Parathyroid adenoma (tissue), 2 donors: ENCODE results near the gene OR2B2.
"Not testable (repeated sequence)": the region's sequence is repeated elsewhere in the genome, so short reads cannot be mapped to it uniquely, and the experiment has no call there.

Source experiments
- H2AFZ ChIP-seq: fragments of 300-600 bp; sonication (generic); one replicate; pipeline ENCODE4 v1.7.0; 2017; ENCODE audit warnings: antibody characterized with exemption, mild to moderate bottlenecking
- H3K27ac ChIP-seq: fragments of 300-600 bp; sonication (generic); one replicate; pipeline ENCODE4 v1.7.0; 2017
- H3K27me3 ChIP-seq: fragments of 300-600 bp; sonication (generic); one replicate; pipeline ENCODE4 v1.7.0; 2017; ENCODE audit warnings: low read length; ENCODE audit not compliant: control insufficient read depth, insufficient read depth
- H3K36me3 ChIP-seq: fragments of 300-600 bp; sonication (generic); one replicate; pipeline ENCODE4 v1.7.0; 2017; ENCODE audit warnings: low read length; ENCODE audit not compliant: control insufficient read depth, insufficient read depth
- H3K4me1 ChIP-seq: fragments of 300-600 bp; sonication (generic); one replicate; pipeline ENCODE4 v1.7.0; 2017; ENCODE audit warnings: control low read depth
- H3K4me2 ChIP-seq: fragments of 300-600 bp; sonication (generic); one replicate; pipeline ENCODE4 v1.7.0; 2017; ENCODE audit warnings: low read length
- H3K4me3 ChIP-seq: fragments of 300-600 bp; sonication (generic); one replicate; pipeline ENCODE4 v1.7.0; 2017; ENCODE audit warnings: low read depth, low read length
- H3K79me2 ChIP-seq: fragments of 300-600 bp; sonication (generic); one replicate; pipeline ENCODE4 v1.7.0; 2017; ENCODE audit warnings: control low read depth
- H3K9ac ChIP-seq: fragments of 300-600 bp; sonication (generic); one replicate; pipeline ENCODE4 v1.7.0; 2017; ENCODE audit warnings: mild to moderate bottlenecking
- H3K9me3 ChIP-seq: fragments of 300-600 bp; sonication (generic); one replicate; pipeline ENCODE4 v1.7.0; 2017; ENCODE audit warnings: low read length; ENCODE audit not compliant: control insufficient read depth
- CTCF ChIP-seq: fragments of 300-600 bp; sonication (generic); IDR thresholded peaks from one replicate; pipeline ENCODE4 v1.7.0; 2017; ENCODE audit warnings: antibody characterized with exemption, mild to moderate bottlenecking
- donor health status: primary hyperparathyroidism.

The OR2B2 gene

GRCh38 chr6:27911956-27912446 is at the start of gene OR2B2:
TSS of gene OR2B2 (minus strand) at chr6:27912396. CDS start at chr6:27912319, 77 bp downstream.
- H3K27me3 ChIP-seq, result no peaks in the 10 kb centered on the region
- H3K9ac ChIP-seq, result no peak within 1 kb of the TSS
- TF ChIP-seq CTCF, result no peak
- no peaks in the 10 kb centered on the region for H3K4me1 ChIP-seq
- H3K79me2 ChIP-seq, result no peaks in the 10 kb centered on the region
- no peak within 1 kb of the TSS for H2AFZ ChIP-seq
- no peak within 1 kb of the TSS for H3K4me2 ChIP-seq
- H3K27ac ChIP-seq, result no peak within 1 kb of the TSS
- H3K4me3 ChIP-seq, result no peak within 1 kb of the TSS
- H3K9me3 ChIP-seq, result no peaks in the 10 kb centered on the region
- no peaks in the 10 kb centered on the region for H3K36me3 ChIP-seq

- H3K79me2 ChIP-seq, result no peaks in the 10 kb centered on the region
- TF ChIP-seq CTCF, result no peak
- no peak overlapping the region for H3K9ac ChIP-seq
- H3K4me2 ChIP-seq, result no peak overlapping the region
- no peak overlapping the region for H3K27ac ChIP-seq
- no peaks in the 10 kb centered on the region for H3K4me1 ChIP-seq
- H3K27me3 ChIP-seq, result no peaks in the 10 kb centered on the region
- H3K36me3 ChIP-seq, result no peaks in the 10 kb centered on the region
- H3K4me3 ChIP-seq, result no peak overlapping the region
- H3K9me3 ChIP-seq, result no peaks in the 10 kb centered on the region
- no peak overlapping the region for H2AFZ ChIP-seq
These were observed 45.3 kb upstream of the OR2B2 start for GRCh38 chr6:27957516-27957915.

GRCh38 chr6:27956941-27957340 is 44.7 kb upstream of the OR2B2 start, which contains the start of gene OR2B6:
TSS of gene OR2B6 (plus strand) at chr6:27957241. CDS start at chr6:27957241, 0 bp downstream.
- no peak for TF ChIP-seq CTCF
- Histone ChIP-seq H3K27me3 (no peaks in the 10 kb centered on the region), H3K9ac (no peak within 1 kb of the TSS), H3K4me2 (no peak within 1 kb of the TSS), H2AFZ (no peak within 1 kb of the TSS), H3K79me2 (no peaks in the 10 kb centered on the region), H3K27ac (no peak within 1 kb of the TSS), H3K4me1 (no peaks in the 10 kb centered on the region), H3K4me3 (no peak within 1 kb of the TSS), H3K36me3 (no peaks in the 10 kb centered on the region), H3K9me3 (no peaks in the 10 kb centered on the region)

GRCh38 chr6:27951040-27951439 is 38.8 kb upstream of the OR2B2 start:
- Histone ChIP-seq H3K27ac (no peak overlapping the region), H3K27me3 (no peaks in the 10 kb centered on the region), H3K79me2 (no peaks in the 10 kb centered on the region), H2AFZ (no peak overlapping the region), H3K9me3 (no peaks in the 10 kb centered on the region), H3K4me2 (no peak overlapping the region), H3K4me3 (no peak overlapping the region), H3K9ac (no peak overlapping the region), H3K36me3 (no peaks in the 10 kb centered on the region), H3K4me1 (no peaks in the 10 kb centered on the region)
- TF ChIP-seq CTCF, result no peak

DNA sequence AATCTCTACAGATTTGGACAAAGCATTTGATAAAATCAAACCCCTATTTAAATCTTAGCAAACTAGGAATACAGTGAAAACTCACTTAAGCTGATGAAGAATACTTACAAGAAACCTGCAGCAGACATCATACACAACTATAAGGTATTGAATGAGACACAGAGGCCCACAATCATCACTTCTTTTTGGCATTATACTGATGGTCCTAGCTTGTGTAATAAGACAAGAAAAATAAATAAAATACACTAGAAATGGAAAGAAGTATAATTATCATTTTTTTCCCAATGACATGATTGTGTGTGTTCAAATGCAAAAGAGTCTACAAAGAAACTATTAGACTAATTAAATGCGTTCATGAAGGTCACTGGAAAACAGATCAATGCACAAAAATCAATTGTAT is 36.0 kb upstream of the OR2B2 start:
- Histone ChIP-seq H3K36me3 (no peaks in the 10 kb centered on the region), H2AFZ (no peak overlapping the region), H3K4me2 (no peak overlapping the region), H3K9me3 (no peaks in the 10 kb centered on the region), H3K9ac (no peak overlapping the region), H3K27me3 (no peaks in the 10 kb centered on the region), H3K27ac (no peak overlapping the region), H3K4me1 (no peaks in the 10 kb centered on the region), H3K79me2 (no peaks in the 10 kb centered on the region), H3K4me3 (no peak overlapping the region)
- TF ChIP-seq CTCF, result no peak

DNA sequence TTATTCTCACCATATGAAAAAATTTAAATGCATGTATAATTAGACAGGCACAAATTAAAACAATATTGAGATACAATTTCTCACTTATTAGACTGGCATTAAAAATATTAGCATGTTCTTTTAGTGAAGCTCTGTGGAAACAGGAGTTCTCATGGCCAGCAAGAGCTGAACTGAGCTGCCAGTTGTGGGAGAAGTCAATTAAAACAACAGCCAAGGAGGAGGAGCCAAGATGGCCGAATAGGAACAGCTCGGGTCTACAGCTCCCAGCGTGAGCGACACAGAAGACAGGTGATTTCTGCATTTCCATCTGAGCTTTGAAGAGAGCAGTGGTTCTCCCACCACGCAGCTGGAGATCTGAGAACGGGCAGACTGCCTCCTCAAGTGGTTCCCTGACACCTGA is 30.9 kb upstream of the OR2B2 start:
- H3K79me2 ChIP-seq, H3K9ac ChIP-seq, H3K4me3 ChIP-seq, H3K27ac ChIP-seq, H3K4me2 ChIP-seq, H3K4me1 ChIP-seq, H3K27me3 ChIP-seq, H3K9me3 ChIP-seq, H3K36me3 ChIP-seq, H2AFZ ChIP-seq: not testable (repeated sequence)
